HepG2 (cell line): Measurements from ENCODE around the gene ENO3. TPM values are rescaled to one million over a fixed set of nuclear protein-coding genes. Genes with fewer than 3 reads are reported as not detected.

Experiments
- AGO2 ChIP-seq: fragments of 200-400 bp; formaldehyde crosslinking; optimal IDR thresholded peaks from 2 replicates; pipeline ENCODE3; 2017; ENCODE audit warnings: mild to moderate bottlenecking, low read depth, low read length, moderate library complexity
- CBX2 ChIP-seq, 2 experiments: fragments of 200-600 bp in 1 of 2; sonication (generic); formaldehyde crosslinking in 1 of 2; IDR thresholded peaks; 2 replicates each; pipeline versions ENCODE4 v1.7.0 to v1.8.1; 2018 to 2022; ENCODE audit warnings: low read depth in 2 of 2, low read length in 1 of 2, mild to moderate bottlenecking in 1 of 2, missing genetic modification reagents in 1 of 2
- HMGXB4 ChIP-seq, 2 experiments: sonication (generic) in 1 of 2; formaldehyde crosslinking in 1 of 2; IDR thresholded peaks; 2 replicates each; pipeline versions ENCODE4 v1.4.0 to v1.6.1; 2018 to 2020; ENCODE audit warnings: missing genetic modification reagents in 2 of 2, borderline replicate concordance in 1 of 2, low read depth in 1 of 2, mild to moderate bottlenecking in 1 of 2, missing biosample characterization in 1 of 2
- TRIM24 ChIP-seq: sonication (generic); formaldehyde crosslinking; IDR thresholded peaks from 2 replicates; pipeline ENCODE4 v1.8.0; 2022; ENCODE audit warnings: mild to moderate bottlenecking, missing genetic modification reagents
- ZFY ChIP-seq: sonication (generic); formaldehyde crosslinking; IDR thresholded peaks from 2 replicates; pipeline ENCODE4 v1.4.0; 2020; ENCODE audit warnings: missing genetic modification reagents
- ZNF10 ChIP-seq: sonication (generic); formaldehyde crosslinking; IDR thresholded peaks from 2 replicates; pipeline ENCODE4 v1.4.0; 2020; ENCODE audit warnings: mild to moderate bottlenecking, low read depth, missing genetic modification reagents, borderline replicate concordance
- ZNF142 ChIP-seq: sonication (generic); formaldehyde crosslinking; IDR thresholded peaks from 2 replicates; pipeline ENCODE4 v1.4.0; 2020; ENCODE audit warnings: missing genetic modification reagents
- ZNF407 ChIP-seq: sonication (generic); formaldehyde crosslinking; IDR thresholded peaks from one replicate; pipeline ENCODE4 v1.5.1; 2020; ENCODE audit warnings: mild to moderate bottlenecking, missing genetic modification reagents; ENCODE audit errors: not compliant biosample characterization
- ZNF564 ChIP-seq: sonication (generic); formaldehyde crosslinking; IDR thresholded peaks from 2 replicates; pipeline ENCODE4 v1.8.1; 2023; ENCODE audit warnings: mild to moderate bottlenecking, missing genetic modification reagents
- ZSCAN22 ChIP-seq: sonication (generic); formaldehyde crosslinking; IDR thresholded peaks from 2 replicates; pipeline ENCODE4 v1.4.0; 2020; ENCODE audit warnings: mild to moderate bottlenecking, missing genetic modification reagents
- polyA plus RNA-seq, 8 experiments: library from polyadenylated mRNA; depleted of rRNA in 3 of 8; stranded (reverse) in 7 of 8; unstranded in 1 of 8; fragments of >200 nt; fragmentation: Illumina TruSeq in 4 of 8; extraction: Trizol in 4 of 8; gene quantifications; 2 replicates each; pipeline versions ENCODE4 v1.2.1 to v1.2.3, GENCODE V29; 2011 to 2016; ENCODE audit warnings: low read depth in 4 of 8, missing spikeins in 1 of 8, mixed read lengths in 1 of 8; ENCODE audit not compliant: insufficient read depth in 1 of 8
- total RNA-seq, 5 experiments: library from RNA; depleted of rRNA; stranded (reverse); fragments of >200 nt; fragmentation: Illumina TruSeq; extraction: Trizol; gene quantifications; 2 replicates each; pipeline ENCODE4 v1.2.3, GENCODE V29; 2016; ENCODE audit warnings: low read depth in 1 of 5

The ENO3 gene
- total and polyA plus RNA-seq, 2 of the 13 experiments (the other 11 are each of a cell fraction or from before 2014, with no cell fraction given): 59.8 to 69.8 TPM

- TF ChIP-seq ZNF142 (CRISPR knock-in tag): 0 out of 2 replicates have a peak, but pooled peaks have one; percentile 19
- no peak for TF ChIP-seq HMGXB4 (CRISPR knock-in tag; IDR thresholded peaks at IDR 0.05; ENCODE audit: borderline replicate concordance in 1 of 2, low read depth in 1 of 2)
- no peak for TF ChIP-seq ZNF564
- no peak for TF ChIP-seq ZNF407
- TF ChIP-seq ZSCAN22 (CRISPR knock-in tag): no peak
- no peak for TF ChIP-seq TRIM24 (CRISPR knock-in tag)
- no peak for TF ChIP-seq ZFY (CRISPR knock-in tag)
- no peak for TF ChIP-seq CBX2 (IDR thresholded peaks at IDR 0.05; ENCODE audit: low read depth, low read length)
- TF ChIP-seq CBX2 (CRISPR knock-in tag; IDR thresholded peaks at IDR 0.05; ENCODE audit: low read depth): no peak
- no peak for TF ChIP-seq AGO2
- TF ChIP-seq ZNF10 (CRISPR knock-in tag): no peak
These were observed 48.6 kb downstream of the ENO3 start (continued) for GRCh38 chr17:4999430-5000093.
